ENCODE results near the gene NOB1.

DNA sequence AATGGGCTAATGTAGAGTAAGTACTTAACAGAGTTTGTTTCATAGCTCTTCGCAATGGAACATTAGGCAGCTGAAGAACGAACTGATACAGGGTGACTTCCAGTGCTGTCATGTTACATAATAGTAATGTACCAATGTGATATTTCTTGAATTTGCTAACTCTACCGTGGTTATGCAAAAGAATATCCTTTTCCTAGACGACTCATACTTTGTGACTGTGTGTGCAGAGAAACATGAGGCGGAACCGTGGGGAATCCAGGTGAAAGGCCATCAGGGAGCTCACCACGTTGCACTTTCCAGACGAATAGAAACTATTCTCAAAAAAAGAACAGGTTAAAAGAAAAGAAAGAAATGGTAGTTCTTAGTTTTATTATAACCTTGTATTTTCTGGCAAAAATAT is 13.2 kb downstream of the NOB1 start:
- TF ChIP-seq, protein P1, sequence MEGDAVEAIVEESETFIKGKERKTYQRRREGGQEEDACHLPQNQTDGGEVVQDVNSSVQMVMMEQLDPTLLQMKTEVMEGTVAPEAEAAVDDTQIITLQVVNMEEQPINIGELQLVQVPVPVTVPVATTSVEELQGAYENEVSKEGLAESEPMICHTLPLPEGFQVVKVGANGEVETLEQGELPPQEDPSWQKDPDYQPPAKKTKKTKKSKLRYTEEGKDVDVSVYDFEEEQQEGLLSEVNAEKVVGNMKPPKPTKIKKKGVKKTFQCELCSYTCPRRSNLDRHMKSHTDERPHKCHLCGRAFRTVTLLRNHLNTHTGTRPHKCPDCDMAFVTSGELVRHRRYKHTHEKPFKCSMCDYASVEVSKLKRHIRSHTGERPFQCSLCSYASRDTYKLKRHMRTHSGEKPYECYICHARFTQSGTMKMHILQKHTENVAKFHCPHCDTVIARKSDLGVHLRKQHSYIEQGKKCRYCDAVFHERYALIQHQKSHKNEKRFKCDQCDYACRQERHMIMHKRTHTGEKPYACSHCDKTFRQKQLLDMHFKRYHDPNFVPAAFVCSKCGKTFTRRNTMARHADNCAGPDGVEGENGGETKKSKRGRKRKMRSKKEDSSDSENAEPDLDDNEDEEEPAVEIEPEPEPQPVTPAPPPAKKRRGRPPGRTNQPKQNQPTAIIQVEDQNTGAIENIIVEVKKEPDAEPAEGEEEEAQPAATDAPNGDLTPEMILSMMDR (IDR thresholded peaks at IDR 0.05; ENCODE audit: borderline replicate concordance, extremely low read depth, low read length, poor library complexity, severe bottlenecking), result no peak
- TF ChIP-seq EZH2 (IDR thresholded peaks at IDR 0.05; ENCODE audit: borderline replicate concordance, low read depth, low read length, severe bottlenecking), result no peak
